ENCODE results near the gene HAVCR2.

Gene HAVCR2

DNA sequence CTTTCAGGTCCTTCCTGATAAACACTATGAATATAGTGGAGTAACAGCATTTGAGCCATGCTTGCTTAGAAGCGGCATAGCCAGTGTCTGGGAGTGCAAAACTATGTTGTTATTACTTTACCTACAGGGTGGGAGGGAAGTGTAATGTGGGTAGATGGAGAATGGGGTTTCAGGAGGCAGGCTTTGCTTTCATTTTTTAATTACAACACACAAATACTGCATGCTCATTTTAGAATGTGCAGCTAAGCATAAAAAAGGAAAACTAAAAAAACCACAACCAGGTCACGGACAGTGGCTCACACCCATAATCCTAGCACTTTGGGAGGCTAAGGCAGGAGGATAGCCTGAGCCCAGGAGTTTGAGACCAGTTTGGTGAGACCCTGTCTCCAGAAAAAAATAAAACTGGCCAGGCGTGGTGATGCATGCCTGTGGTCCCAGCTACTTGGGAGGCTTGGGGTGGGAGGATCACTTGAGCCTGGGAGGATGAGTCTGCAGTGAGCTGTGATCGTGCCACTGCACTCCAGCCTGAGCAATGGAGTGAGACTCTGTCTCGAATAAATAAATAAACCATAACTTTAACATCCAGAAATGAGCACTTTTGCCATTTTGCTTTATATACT lies 70.2 kb downstream of the HAVCR2 start:
- no peaks in the 10 kb centered on the region for H3K27me3 ChIP-seq (ENCODE audit: control insufficient read depth in 3 of 3, insufficient read depth in 3 of 3, low read depth in 1 of 3, low read length in 3 of 3)
- H2BK120ac ChIP-seq (ENCODE audit: low read depth, low read length): no peak overlapping the region
- H3K4me1 ChIP-seq (ENCODE audit: control insufficient read depth in 2 of 2, insufficient read depth in 1 of 2, low read depth in 1 of 2, low read length in 2 of 2): peaks cover 0 to 2% of the 10 kb centered on the region in 2 donors
- H4K8ac ChIP-seq (ENCODE audit: low read depth, low read length): no peak overlapping the region
- no peak overlapping the region for H3K14ac ChIP-seq (ENCODE audit: low read length)
- H3K4me3 ChIP-seq (ENCODE audit: low read length in 2 of 2): no peak overlapping the region
- H4K91ac ChIP-seq (ENCODE audit: low read depth, low read length, poor library complexity): no peak overlapping the region
- no CpG with 5 or more reads among the region's 5 CpGs for WGBS, 2 donors (ENCODE audit: extremely low coverage in 2 of 2, insufficient read length in 2 of 2, insufficient replicate concordance in 1 of 2)
- H2BK15ac ChIP-seq (ENCODE audit: low read length): no peak overlapping the region
- no peaks in the 10 kb centered on the region for H3K36me3 ChIP-seq (replicated peaks in 1 of 2; ENCODE audit: control insufficient read depth in 2 of 2, insufficient read depth in 2 of 2, low read length in 2 of 2)
- no peaks in the 10 kb centered on the region for H3K9me3 ChIP-seq (replicated peaks in 1 of 2; ENCODE audit: control insufficient read depth in 2 of 2, insufficient read depth in 1 of 2, low read depth in 1 of 2, low read length in 2 of 2)
- H3K9ac ChIP-seq (ENCODE audit: low read depth, low read length, poor library complexity): no peak overlapping the region
- no peak overlapping the region for H2BK12ac ChIP-seq (ENCODE audit: low read length)
- no peak overlapping the region for H3K23ac ChIP-seq (ENCODE audit: low read depth, low read length, poor library complexity)
- DNase-seq (ENCODE audit: low spot score): no peak
- no peak overlapping the region for H3K4ac ChIP-seq (ENCODE audit: low read length)
- H3K27ac ChIP-seq (replicated peaks; ENCODE audit: low read length): no peak overlapping the region
- H2BK5ac ChIP-seq (ENCODE audit: low read length): no peak overlapping the region
- no peaks in the 10 kb centered on the region for H3K79me1 ChIP-seq (ENCODE audit: low read depth, low read length)
- H3K18ac ChIP-seq (ENCODE audit: low read length): no peak overlapping the region
- no peak overlapping the region for H2AK5ac ChIP-seq (ENCODE audit: low read depth, low read length)
- H2AFZ ChIP-seq (ENCODE audit: low read length): no peak overlapping the region
- no peak overlapping the region for H3K4me2 ChIP-seq (ENCODE audit: insufficient read depth, low read length, poor library complexity, severe bottlenecking)

All from neuronal stem cell (in vitro differentiated cells).